AG04449 (cell line): ENCODE measurements around the gene SLC6A2.

Experiments used
- CTCF ChIA-PET: fragments of 350-600 bp; formaldehyde crosslinking; extraction: SDS; loops from one replicate; lab custom pipeline; 2021; ENCODE audit warnings: antibody characterized with exemption; lab: Yijun Ruan, JAX
- POLR2A ChIA-PET: fragments of 400-600, 350-600 bp; formaldehyde crosslinking; extraction: SDS; loops from one replicate; lab custom pipeline; 2020; ENCODE audit warnings: antibody characterized with exemption, inconsistent platforms; lab: Yijun Ruan, JAX
- DNase-seq: peaks from one replicate; pipeline ENCODE4 v3.0.0-alpha.2; 2010; ENCODE audit warnings: low read depth, low spot score
- H3K4me3 ChIP-seq: 2 replicates; pipeline ENCODE4 v1.5.1; 2011; ENCODE audit warnings: low read depth, mild to moderate bottlenecking, control low read depth, low read length
- TF ChIP-seq, protein P1 (sequence below): IDR thresholded peaks from one replicate; pipeline ENCODE4 v1.5.1; 2011; ENCODE audit warnings: mild to moderate bottlenecking, moderate library complexity, low read length, control low read depth, inconsistent platforms; ENCODE audit not compliant: insufficient read depth; ENCODE audit errors: missing control alignments

Gene SLC6A2

DNA sequence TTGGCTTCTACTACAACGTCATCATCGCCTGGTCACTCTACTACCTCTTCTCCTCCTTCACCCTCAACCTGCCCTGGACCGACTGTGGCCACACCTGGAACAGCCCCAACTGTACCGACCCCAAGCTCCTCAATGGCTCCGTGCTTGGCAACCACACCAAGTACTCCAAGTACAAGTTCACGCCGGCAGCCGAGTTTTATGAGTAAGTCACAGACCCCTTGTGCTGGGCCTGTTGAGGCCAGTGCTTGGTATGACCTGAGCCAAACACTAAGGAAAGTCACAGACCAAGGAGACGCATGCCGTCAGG, 16.1 kb downstream of the SLC6A2 start:
- TF ChIP-seq, protein P1, sequence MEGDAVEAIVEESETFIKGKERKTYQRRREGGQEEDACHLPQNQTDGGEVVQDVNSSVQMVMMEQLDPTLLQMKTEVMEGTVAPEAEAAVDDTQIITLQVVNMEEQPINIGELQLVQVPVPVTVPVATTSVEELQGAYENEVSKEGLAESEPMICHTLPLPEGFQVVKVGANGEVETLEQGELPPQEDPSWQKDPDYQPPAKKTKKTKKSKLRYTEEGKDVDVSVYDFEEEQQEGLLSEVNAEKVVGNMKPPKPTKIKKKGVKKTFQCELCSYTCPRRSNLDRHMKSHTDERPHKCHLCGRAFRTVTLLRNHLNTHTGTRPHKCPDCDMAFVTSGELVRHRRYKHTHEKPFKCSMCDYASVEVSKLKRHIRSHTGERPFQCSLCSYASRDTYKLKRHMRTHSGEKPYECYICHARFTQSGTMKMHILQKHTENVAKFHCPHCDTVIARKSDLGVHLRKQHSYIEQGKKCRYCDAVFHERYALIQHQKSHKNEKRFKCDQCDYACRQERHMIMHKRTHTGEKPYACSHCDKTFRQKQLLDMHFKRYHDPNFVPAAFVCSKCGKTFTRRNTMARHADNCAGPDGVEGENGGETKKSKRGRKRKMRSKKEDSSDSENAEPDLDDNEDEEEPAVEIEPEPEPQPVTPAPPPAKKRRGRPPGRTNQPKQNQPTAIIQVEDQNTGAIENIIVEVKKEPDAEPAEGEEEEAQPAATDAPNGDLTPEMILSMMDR, result no peak
- CTCF ChIA-PET, result interaction anchor here (1.0 to 2.7 kb wide), 2 partner anchors 10 to 30 kb away, joined by 3 to 9 read pairs; no protein-coding TSS in a partner anchor
- POLR2A ChIA-PET, result no interaction called here
- H3K4me3 ChIP-seq, result no peak overlapping the region
- DNase-seq, result no peak

DNA sequence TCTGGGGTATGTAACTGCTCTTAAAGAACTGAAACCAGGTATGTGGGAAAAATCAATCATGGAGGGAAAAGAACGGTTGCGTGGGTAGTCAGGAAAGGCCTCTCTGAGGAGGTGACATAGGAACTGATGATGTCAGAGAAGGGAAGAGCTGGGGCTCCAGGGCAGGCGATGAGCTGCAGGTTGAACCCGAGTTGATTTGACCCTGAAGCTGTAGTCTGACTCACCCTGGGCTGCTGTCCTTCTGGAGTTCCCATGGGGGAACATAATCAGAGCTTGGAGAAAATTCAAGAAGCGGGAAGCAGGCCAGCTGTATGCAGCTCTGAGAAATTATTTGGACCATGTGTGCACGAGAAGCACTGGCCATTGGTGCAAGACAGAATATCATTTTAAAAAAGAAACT, 16.7 kb downstream of the SLC6A2 start:
- TF ChIP-seq, protein P1, result no peak
- POLR2A ChIA-PET, result no interaction called here
- CTCF ChIA-PET, result interaction anchor here (1.0 to 2.7 kb wide), 2 partner anchors 10 to 30 kb away, joined by 3 to 9 read pairs; no protein-coding TSS in a partner anchor
- no peak for DNase-seq
- no peak overlapping the region for H3K4me3 ChIP-seq

DNA sequence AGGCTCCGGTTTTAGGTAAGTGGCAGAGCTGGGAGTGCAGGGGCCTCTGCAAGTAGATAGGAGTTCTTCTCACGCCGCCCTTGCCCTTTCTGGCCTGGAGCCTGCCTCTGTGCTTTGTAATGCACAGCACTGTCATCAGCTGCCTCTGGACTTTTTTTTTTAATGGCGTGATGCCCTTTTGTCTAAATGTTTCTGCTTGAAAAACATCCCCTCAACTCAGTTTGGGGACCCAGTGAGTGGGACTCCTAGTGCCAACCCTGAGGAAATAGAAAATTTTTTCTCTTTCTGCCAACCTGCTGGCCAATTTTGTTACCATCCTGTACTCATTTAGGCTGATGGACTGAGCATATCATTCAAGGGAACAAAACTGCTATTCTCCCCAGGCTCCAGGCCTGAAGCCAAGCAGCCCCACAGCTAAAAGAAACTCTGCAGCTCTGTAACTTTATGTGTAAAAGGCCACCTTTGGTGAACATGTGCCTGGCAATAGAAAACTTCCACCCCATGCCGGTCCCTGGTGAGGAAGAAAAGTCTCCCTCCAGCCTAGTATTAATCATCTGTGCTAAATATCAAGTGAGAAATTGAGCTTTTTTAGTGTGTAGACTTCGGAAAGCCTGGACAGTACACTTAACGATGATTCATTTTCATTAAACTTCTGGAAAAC, 22.5 kb downstream of the SLC6A2 start:
- no peak overlapping the region for H3K4me3 ChIP-seq
- ChIA-PET POLR2A (no interaction called here), CTCF (interaction anchor here (1.0 to 1.1 kb wide), 2 partner anchors 23 to 214 kb away, joined by 3 to 4 read pairs; no protein-coding TSS in a partner anchor)
- DNase-seq, result no peak
- TF ChIP-seq, protein P1, result no peak

DNA sequence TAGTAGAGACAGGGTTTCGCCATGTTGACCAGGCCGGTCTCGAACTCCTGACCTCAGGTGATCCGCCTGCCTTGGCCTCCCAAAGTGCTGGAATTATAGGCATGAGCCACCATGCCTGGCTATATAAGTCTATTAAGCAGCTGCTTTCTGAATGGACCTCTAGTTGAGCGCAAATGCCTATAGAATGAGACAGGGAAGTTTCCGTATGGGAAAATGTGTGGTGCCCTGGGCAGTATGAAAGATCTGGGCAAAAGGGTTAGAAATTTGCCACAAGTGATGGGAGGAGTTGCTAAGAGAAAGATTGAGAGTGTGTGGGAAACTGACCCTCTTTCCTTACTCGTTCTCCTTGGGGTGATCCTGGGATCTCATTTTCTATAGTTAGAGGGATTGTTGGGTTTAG, 26.3 kb downstream of the SLC6A2 start:
- no peak overlapping the region for H3K4me3 ChIP-seq
- ChIA-PET POLR2A (no interaction called here), CTCF (interaction anchor here (1.2 kb wide), 2 partner anchors 10 to 217 kb away, joined by 3 to 5 read pairs; no protein-coding TSS in a partner anchor)
- TF ChIP-seq, protein P1, result no peak
- no peak for DNase-seq

DNA sequence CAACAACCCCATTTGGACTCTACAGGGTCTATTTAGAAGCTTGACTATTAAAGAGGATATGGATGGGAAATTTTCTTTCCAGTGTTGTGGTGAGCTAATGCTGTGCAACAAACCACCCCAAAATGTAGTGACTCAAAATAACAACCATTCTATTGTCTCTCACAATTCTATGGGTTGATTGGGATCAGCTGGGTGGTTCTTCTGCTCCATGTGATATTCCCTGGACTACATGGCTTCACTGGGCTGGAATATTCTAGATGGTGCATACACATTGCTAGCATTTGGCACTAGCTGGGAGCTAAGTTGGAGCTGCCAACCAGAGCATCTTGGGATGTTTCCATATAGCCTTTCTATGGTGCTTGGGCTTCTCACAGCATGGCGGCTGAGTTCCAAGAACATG, 30.2 kb downstream of the SLC6A2 start:
- H3K4me3 ChIP-seq, result no peak overlapping the region
- DNase-seq, result no peak
- ChIA-PET POLR2A (no interaction called here), CTCF (no interaction called here)
- TF ChIP-seq, protein P1, result no peak

DNA sequence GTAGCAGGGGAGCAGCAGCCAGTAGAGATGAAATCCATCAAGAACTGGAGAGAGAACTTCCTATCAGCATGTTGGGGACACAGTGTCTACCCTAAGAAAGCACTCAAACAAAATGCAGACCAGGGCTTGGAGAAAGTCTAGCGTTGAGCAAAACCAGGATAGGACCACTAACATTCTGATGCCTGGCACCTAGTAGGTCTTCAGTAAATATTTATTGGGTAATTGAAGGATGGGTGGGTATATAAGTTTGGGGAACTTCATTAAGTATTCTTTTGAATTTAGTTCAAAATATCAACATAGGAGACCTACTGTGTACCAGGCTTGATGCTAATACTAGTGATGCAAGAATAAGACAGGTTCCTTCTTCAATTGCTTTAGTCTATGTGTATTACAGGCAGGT, 30.9 kb downstream of the SLC6A2 start:
- DNase-seq, result no peak
- no peak overlapping the region for H3K4me3 ChIP-seq
- ChIA-PET POLR2A (no interaction called here), CTCF (no interaction called here)
- TF ChIP-seq, protein P1, result no peak
